Measurements from ENCODE around the gene OGDH. TPM values are rescaled to one million over a fixed set of nuclear protein-coding genes. Genes with fewer than 3 reads are reported as not detected.

OGDH gene
- total and polyA plus RNA-seq, 10 of the 15 experiments (the other 5 are each of a cell fraction or from before 2014, with no cell fraction given), result 4.1 to 103 (median 48.4) TPM

DNA sequence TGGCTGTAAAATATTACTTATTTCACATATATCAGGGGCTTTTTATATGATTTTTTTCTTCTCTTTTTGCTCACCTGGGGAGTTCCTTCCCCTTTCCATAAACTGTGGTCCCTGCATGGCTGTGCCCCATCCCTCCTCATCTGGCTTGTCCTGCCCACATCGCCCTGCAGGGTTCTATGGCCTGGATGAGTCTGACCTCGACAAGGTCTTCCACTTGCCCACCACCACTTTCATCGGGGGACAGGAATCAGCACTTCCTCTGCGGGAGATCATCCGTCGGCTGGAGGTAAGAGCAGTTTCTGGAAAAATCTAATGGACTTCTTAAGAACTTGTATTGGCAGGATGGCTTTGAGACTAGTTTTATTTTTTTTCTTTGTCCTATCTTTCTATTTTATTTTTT is 60.1 kb downstream of the OGDH start:
- in situ Hi-C loops (cut with MboI) (no loop called here), intact Hi-C loops (cut with micrococcal nuclease; ENCODE audit: unreplicated experiment) (no loop called here)
- H3K79me2 ChIP-seq (ENCODE audit: control insufficient read depth, insufficient read depth, low read length), result no peaks in the 10 kb centered on the region
- FAIRE-seq (no peak), DNase-seq (ENCODE audit: low read depth, low spot score) (no peak), ATAC-seq (no peak)
- no peak overlapping the region for H2AFZ ChIP-seq (ENCODE audit: control insufficient read depth, low read depth, low read length)
- H3K9ac ChIP-seq (ENCODE audit: control insufficient read depth, insufficient read depth, low read length), result no peak overlapping the region
- no peaks in the 10 kb centered on the region for H3K27me3 ChIP-seq (replicated peaks in 1 of 2; ENCODE audit: control insufficient read depth in 2 of 2, insufficient read depth in 2 of 2, low read length in 1 of 2)
- no peak overlapping the region for H3K4me3 ChIP-seq
- no peak overlapping the region for H3K4me2 ChIP-seq (ENCODE audit: control insufficient read depth, insufficient read depth)
- ChIA-PET CTCF (interaction anchor here (0.9 kb wide), 1 partner anchor 101 kb away, joined by 3 read pairs; no protein-coding TSS in a partner anchor), SMC1A (ENCODE audit: uncharacterized antibody, unreplicated experiment) (no interaction called here), RAD21 (ENCODE audit: unreplicated experiment) (no interaction called here), POLR2A (no interaction called here)
- peaks cover 3% of the 10 kb centered on the region; the same call in 1 of the 2 replicates for H3K4me1 ChIP-seq (ENCODE audit: control insufficient read depth, insufficient read depth, low read length)
- no peaks in the 10 kb centered on the region for H3K9me3 ChIP-seq (replicated peaks; ENCODE audit: control insufficient read depth, insufficient read depth, low read length)
- 93% methylated on average over 6 of the region's 6 CpGs for WGBS (ENCODE audit: insufficient coverage, insufficient replicate concordance, low lambda C conversion rate, missing lambda C conversion rate)
- no TSS peak for BruUV-seq (replicated peaks)
- H3K27ac ChIP-seq (ENCODE audit: control insufficient read depth, insufficient read depth), result no peak overlapping the region
- H3K36me3 ChIP-seq (ENCODE audit: control insufficient read depth in 2 of 2, insufficient read depth in 2 of 2, low read length in 1 of 2), result peaks cover 2 to 13% of the 10 kb centered on the region in 2 experiments; a peak in 3 of 4 replicates
- no peaks in the 10 kb centered on the region for H4K20me1 ChIP-seq (ENCODE audit: control insufficient read depth, insufficient read depth)
- TF ChIP-seq, protein P1, sequence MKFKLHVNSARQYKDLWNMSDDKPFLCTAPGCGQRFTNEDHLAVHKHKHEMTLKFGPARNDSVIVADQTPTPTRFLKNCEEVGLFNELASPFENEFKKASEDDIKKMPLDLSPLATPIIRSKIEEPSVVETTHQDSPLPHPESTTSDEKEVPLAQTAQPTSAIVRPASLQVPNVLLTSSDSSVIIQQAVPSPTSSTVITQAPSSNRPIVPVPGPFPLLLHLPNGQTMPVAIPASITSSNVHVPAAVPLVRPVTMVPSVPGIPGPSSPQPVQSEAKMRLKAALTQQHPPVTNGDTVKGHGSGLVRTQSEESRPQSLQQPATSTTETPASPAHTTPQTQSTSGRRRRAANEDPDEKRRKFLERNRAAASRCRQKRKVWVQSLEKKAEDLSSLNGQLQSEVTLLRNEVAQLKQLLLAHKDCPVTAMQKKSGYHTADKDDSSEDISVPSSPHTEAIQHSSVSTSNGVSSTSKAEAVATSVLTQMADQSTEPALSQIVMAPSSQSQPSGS (IDR thresholded peaks at IDR 0.05; ENCODE audit: low read length), result no peak
- TF ChIP-seq ZSCAN29 (IDR thresholded peaks at IDR 0.05) (no peak), SMARCA5 (IDR thresholded peaks at IDR 0.05) (no peak), ZNF274 (IDR thresholded peaks at IDR 0.05; ENCODE audit: insufficient read depth, insufficient read length) (no peak), NFXL1 (IDR thresholded peaks at IDR 0.05; ENCODE audit: borderline replicate concordance) (no peak), TARDBP (IDR thresholded peaks at IDR 0.05; ENCODE audit: borderline replicate concordance) (no peak), TBL1XR1 (IDR thresholded peaks at IDR 0.05; ENCODE audit: low read depth, low read length) (no peak)
- TF ChIP-seq, protein P2, sequence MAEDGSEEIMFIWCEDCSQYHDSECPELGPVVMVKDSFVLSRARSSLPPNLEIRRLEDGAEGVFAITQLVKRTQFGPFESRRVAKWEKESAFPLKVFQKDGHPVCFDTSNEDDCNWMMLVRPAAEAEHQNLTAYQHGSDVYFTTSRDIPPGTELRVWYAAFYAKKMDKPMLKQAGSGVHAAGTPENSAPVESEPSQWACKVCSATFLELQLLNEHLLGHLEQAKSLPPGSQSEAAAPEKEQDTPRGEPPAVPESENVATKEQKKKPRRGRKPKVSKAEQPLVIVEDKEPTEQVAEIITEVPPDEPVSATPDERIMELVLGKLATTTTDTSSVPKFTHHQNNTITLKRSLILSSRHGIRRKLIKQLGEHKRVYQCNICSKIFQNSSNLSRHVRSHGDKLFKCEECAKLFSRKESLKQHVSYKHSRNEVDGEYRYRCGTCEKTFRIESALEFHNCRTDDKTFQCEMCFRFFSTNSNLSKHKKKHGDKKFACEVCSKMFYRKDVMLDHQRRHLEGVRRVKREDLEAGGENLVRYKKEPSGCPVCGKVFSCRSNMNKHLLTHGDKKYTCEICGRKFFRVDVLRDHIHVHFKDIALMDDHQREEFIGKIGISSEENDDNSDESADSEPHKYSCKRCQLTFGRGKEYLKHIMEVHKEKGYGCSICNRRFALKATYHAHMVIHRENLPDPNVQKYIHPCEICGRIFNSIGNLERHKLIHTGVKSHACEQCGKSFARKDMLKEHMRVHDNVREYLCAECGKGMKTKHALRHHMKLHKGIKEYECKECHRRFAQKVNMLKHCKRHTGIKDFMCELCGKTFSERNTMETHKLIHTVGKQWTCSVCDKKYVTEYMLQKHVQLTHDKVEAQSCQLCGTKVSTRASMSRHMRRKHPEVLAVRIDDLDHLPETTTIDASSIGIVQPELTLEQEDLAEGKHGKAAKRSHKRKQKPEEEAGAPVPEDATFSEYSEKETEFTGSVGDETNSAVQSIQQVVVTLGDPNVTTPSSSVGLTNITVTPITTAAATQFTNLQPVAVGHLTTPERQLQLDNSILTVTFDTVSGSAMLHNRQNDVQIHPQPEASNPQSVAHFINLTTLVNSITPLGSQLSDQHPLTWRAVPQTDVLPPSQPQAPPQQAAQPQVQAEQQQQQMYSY (CRISPR knock-in tag; IDR thresholded peaks at IDR 0.05), result no peak
- TF ChIP-seq, protein P3, sequence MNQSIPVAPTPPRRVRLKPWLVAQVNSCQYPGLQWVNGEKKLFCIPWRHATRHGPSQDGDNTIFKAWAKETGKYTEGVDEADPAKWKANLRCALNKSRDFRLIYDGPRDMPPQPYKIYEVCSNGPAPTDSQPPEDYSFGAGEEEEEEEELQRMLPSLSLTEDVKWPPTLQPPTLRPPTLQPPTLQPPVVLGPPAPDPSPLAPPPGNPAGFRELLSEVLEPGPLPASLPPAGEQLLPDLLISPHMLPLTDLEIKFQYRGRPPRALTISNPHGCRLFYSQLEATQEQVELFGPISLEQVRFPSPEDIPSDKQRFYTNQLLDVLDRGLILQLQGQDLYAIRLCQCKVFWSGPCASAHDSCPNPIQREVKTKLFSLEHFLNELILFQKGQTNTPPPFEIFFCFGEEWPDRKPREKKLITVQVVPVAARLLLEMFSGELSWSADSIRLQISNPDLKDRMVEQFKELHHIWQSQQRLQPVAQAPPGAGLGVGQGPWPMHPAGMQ (IDR thresholded peaks at IDR 0.05; ENCODE audit: borderline replicate concordance), result no peak
- TF ChIP-seq, protein P4, sequence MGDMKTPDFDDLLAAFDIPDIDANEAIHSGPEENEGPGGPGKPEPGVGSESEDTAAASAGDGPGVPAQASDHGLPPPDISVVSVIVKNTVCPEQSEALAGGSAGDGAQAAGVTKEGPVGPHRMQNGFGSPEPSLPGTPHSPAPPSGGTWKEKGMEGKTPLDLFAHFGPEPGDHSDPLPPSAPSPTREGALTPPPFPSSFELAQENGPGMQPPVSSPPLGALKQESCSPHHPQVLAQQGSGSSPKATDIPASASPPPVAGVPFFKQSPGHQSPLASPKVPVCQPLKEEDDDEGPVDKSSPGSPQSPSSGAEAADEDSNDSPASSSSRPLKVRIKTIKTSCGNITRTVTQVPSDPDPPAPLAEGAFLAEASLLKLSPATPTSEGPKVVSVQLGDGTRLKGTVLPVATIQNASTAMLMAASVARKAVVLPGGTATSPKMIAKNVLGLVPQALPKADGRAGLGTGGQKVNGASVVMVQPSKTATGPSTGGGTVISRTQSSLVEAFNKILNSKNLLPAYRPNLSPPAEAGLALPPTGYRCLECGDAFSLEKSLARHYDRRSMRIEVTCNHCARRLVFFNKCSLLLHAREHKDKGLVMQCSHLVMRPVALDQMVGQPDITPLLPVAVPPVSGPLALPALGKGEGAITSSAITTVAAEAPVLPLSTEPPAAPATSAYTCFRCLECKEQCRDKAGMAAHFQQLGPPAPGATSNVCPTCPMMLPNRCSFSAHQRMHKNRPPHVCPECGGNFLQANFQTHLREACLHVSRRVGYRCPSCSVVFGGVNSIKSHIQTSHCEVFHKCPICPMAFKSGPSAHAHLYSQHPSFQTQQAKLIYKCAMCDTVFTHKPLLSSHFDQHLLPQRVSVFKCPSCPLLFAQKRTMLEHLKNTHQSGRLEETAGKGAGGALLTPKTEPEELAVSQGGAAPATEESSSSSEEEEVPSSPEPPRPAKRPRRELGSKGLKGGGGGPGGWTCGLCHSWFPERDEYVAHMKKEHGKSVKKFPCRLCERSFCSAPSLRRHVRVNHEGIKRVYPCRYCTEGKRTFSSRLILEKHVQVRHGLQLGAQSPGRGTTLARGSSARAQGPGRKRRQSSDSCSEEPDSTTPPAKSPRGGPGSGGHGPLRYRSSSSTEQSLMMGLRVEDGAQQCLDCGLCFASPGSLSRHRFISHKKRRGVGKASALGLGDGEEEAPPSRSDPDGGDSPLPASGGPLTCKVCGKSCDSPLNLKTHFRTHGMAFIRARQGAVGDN (IDR thresholded peaks at IDR 0.05), result no peak
- TF ChIP-seq, protein P5, sequence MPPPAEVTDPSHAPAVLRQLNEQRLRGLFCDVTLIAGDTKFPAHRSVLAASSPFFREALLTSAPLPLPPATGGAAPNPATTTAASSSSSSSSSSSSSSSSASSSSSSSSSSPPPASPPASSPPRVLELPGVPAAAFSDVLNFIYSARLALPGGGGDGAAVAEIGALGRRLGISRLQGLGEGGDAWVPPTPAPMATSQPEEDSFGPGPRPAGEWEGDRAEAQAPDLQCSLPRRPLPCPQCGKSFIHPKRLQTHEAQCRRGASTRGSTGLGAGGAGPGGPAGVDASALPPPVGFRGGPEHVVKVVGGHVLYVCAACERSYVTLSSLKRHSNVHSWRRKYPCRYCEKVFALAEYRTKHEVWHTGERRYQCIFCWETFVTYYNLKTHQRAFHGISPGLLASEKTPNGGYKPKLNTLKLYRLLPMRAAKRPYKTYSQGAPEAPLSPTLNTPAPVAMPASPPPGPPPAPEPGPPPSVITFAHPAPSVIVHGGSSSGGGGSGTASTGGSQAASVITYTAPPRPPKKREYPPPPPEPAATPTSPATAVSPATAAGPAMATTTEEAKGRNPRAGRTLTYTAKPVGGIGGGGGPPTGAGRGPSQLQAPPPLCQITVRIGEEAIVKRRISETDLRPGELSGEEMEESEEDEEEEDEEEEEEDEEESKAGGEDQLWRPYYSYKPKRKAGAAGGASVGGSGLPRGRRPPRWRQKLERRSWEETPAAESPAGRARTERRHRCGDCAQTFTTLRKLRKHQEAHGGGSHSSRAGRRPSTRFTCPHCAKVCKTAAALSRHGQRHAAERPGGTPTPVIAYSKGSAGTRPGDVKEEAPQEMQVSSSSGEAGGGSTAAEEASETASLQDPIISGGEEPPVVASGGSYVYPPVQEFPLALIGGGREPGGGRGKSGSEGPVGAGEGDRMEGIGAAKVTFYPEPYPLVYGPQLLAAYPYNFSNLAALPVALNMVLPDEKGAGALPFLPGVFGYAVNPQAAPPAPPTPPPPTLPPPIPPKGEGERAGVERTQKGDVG (CRISPR knock-in tag; IDR thresholded peaks at IDR 0.05), result no peak
